C4-2B (cell line): ENCODE measurements around the gene DGKI.
A peak's percentile ranks its signal among the peaks of the same experiment; 100 is the strongest.

ENCODE experiments used
- H3K27ac ChIP-seq: fragments of 450-650 bp; 2 replicates; pipeline ENCODE4 v1.5.1; 2017
- ZFX ChIP-seq: fragments of 450-650 bp; IDR thresholded peaks from 2 replicates; pipeline ENCODE4 v1.6.1; 2017
- TF ChIP-seq, protein P1 (sequence below): fragments of 450-650 bp; conservative IDR thresholded peaks from 2 replicates; pipeline ENCODE4 v1.5.1; 2017; ENCODE audit warnings: mild to moderate bottlenecking

The DGKI gene

GRCh38 chr7:137618748-137619147 is 228.0 kb downstream of the DGKI start:
- TF ChIP-seq, protein P1, sequence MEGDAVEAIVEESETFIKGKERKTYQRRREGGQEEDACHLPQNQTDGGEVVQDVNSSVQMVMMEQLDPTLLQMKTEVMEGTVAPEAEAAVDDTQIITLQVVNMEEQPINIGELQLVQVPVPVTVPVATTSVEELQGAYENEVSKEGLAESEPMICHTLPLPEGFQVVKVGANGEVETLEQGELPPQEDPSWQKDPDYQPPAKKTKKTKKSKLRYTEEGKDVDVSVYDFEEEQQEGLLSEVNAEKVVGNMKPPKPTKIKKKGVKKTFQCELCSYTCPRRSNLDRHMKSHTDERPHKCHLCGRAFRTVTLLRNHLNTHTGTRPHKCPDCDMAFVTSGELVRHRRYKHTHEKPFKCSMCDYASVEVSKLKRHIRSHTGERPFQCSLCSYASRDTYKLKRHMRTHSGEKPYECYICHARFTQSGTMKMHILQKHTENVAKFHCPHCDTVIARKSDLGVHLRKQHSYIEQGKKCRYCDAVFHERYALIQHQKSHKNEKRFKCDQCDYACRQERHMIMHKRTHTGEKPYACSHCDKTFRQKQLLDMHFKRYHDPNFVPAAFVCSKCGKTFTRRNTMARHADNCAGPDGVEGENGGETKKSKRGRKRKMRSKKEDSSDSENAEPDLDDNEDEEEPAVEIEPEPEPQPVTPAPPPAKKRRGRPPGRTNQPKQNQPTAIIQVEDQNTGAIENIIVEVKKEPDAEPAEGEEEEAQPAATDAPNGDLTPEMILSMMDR: no peak
- TF ChIP-seq ZFX: no peak
- no peak overlapping the region for H3K27ac ChIP-seq

GRCh38 chr7:137613006-137613525 is 233.7 kb downstream of the DGKI start:
- TF ChIP-seq ZFX: no peak
- TF ChIP-seq, protein P1: no peak
- H3K27ac ChIP-seq: no peak overlapping the region

- TF ChIP-seq, protein P1: no peak
- TF ChIP-seq ZFX: no peak
- no peak overlapping the region for H3K27ac ChIP-seq
Observed at GRCh38 chr7:137611606-137612005, 235.2 kb downstream of the DGKI start.

- no peak overlapping the region for H3K27ac ChIP-seq
Observed at GRCh38 chr7:137609500-137609899, 237.3 kb downstream of the DGKI start.

DNA sequence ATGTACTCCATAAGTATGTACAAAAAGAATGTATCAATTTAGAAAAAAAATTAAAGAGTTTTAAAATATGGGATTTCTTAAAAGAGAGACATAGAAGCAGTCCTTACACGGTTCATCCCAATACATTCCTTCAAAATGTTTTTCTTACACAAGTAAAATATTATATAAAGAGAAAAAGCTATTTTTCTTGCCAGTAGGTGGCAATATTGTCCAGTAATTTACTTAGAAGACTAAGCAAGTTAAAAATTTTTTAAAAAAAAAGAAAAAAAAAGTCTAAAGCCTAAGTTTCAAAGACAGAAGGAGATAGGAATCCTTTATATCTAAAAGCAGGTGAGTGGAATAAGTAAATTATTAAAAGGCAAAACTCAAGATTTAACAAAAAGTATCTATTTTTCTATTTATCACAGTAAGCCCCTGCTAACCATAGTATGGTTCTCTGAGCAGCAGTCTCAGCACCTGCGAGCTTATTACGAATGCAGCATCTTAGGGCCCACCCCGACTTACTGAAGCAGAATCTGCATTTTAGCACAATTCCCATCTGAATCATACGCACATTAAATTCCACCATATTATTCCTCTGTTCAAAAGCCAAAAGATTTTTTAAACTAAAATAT is 240.6 kb downstream of the DGKI start:
- TF ChIP-seq, protein P1: peak; percentile 74
- no peak for TF ChIP-seq ZFX
- no peak overlapping the region for H3K27ac ChIP-seq

More at GRCh38 chr7:137609500-137609899, 237.3 kb downstream of the DGKI start:
- no peak for TF ChIP-seq ZFX
- TF ChIP-seq, protein P1: no peak

DNA sequence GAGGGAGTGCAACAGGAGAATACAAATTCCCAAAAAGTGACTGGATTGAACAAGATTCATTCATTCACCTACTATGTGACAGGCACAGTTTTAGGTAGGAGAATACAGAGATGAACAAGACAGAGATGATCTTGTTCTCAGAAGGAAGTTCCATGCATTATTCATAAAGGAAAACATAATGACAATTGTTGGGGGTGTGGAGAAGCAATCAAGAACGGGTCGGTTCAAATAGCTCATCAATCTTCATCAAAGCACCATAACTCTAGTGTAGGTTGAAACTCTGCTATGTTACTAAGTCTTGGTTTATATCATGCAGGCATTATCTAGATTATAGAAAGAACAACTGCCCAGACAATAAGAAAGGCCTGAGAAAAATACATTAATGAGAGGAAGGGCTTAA is 243.7 kb downstream of the DGKI start:
- no peak overlapping the region for H3K27ac ChIP-seq
- TF ChIP-seq, protein P1: no peak
- TF ChIP-seq ZFX: no peak

GRCh38 chr7:137601642-137602041 is 245.1 kb downstream of the DGKI start:
- TF ChIP-seq, protein P1: no peak
- TF ChIP-seq ZFX: no peak
- no peak overlapping the region for H3K27ac ChIP-seq
